Measurements from ENCODE around the gene SMAP1. TPM values are rescaled to one million over a fixed set of nuclear protein-coding genes. Genes with fewer than 3 reads are reported as not detected.

Gene SMAP1
- total RNA-seq, 1 experiment from 2014 or later: 23.7 TPM

DNA sequence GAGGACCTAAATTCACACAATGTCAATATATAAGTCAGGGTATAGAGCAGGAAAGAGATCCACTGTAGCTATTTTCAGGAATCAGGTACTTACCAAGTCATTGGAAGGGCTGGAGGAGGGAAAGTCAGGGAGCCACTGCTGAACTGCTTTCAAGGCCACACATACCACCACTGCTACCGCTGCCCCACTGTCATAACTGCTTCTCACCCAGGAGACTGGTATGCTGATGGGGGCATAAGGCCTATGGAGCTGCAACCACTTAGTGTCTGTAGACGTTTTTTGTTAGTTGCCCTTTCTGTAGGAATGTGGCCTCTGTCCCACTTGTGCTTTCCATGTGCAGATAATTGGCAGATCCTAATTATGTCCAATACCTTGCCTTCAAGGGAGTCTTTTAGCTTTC is 5.4 kb downstream of the SMAP1 start:
- Histone ChIP-seq H3K27me3 (replicated peaks; ENCODE audit: insufficient read depth, low read depth, low read length, poor library complexity) (no peaks in the 10 kb centered on the region), H3K27ac (ENCODE audit: low read depth, low read length, poor library complexity, severe bottlenecking) (no peak overlapping the region), H3K36me3 (ENCODE audit: insufficient read depth, low read length, poor library complexity, severe bottlenecking) (no peaks in the 10 kb centered on the region), H3K4me3 (ENCODE audit: low read depth, low read length, poor library complexity, severe bottlenecking) (no peak overlapping the region), H3K4me1 (ENCODE audit: insufficient read depth, low read length, poor library complexity, severe bottlenecking) (no peaks in the 10 kb centered on the region), H3K9me3 (ENCODE audit: low read depth, low read length, poor library complexity, severe bottlenecking) (no peaks in the 10 kb centered on the region)
- ChIA-PET POLR2A (ENCODE audit: low non-redundant PET) (no interaction called here), CTCF (no interaction called here)
- TF ChIP-seq EZH2 (IDR thresholded peaks at IDR 0.05; ENCODE audit: borderline replicate concordance, low read depth, low read length, poor library complexity, severe bottlenecking): no peak
- TF ChIP-seq, protein P1, sequence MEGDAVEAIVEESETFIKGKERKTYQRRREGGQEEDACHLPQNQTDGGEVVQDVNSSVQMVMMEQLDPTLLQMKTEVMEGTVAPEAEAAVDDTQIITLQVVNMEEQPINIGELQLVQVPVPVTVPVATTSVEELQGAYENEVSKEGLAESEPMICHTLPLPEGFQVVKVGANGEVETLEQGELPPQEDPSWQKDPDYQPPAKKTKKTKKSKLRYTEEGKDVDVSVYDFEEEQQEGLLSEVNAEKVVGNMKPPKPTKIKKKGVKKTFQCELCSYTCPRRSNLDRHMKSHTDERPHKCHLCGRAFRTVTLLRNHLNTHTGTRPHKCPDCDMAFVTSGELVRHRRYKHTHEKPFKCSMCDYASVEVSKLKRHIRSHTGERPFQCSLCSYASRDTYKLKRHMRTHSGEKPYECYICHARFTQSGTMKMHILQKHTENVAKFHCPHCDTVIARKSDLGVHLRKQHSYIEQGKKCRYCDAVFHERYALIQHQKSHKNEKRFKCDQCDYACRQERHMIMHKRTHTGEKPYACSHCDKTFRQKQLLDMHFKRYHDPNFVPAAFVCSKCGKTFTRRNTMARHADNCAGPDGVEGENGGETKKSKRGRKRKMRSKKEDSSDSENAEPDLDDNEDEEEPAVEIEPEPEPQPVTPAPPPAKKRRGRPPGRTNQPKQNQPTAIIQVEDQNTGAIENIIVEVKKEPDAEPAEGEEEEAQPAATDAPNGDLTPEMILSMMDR (conservative IDR thresholded peaks at IDR 0.05; ENCODE audit: low read depth, low read length): no peak
- intact Hi-C loops (cut with micrococcal nuclease; ENCODE audit: unreplicated experiment): no loop called here
- no TSS peak for BruUV-seq (replicated peaks)
- no peak for DNase-seq (ENCODE audit: low spot score)

- POLR2A ChIA-PET (ENCODE audit: low non-redundant PET): no interaction called here
- no peaks in the 10 kb centered on the region for H3K36me3 ChIP-seq (ENCODE audit: insufficient read depth, low read length, poor library complexity, severe bottlenecking)
- CTCF ChIA-PET: no interaction called here
- no peak for DNase-seq (ENCODE audit: low spot score)
- H3K27ac ChIP-seq (ENCODE audit: low read depth, low read length, poor library complexity, severe bottlenecking): no peak overlapping the region
- no TSS peak for BruUV-seq (replicated peaks)
- no peak for TF ChIP-seq EZH2 (IDR thresholded peaks at IDR 0.05; ENCODE audit: borderline replicate concordance, low read depth, low read length, poor library complexity, severe bottlenecking)
- TF ChIP-seq, protein P1 (conservative IDR thresholded peaks at IDR 0.05; ENCODE audit: low read depth, low read length): no peak
- intact Hi-C loops (cut with micrococcal nuclease; ENCODE audit: unreplicated experiment): no loop called here
- no peaks in the 10 kb centered on the region for H3K9me3 ChIP-seq (ENCODE audit: low read depth, low read length, poor library complexity, severe bottlenecking)
- no peaks in the 10 kb centered on the region for H3K27me3 ChIP-seq (replicated peaks; ENCODE audit: insufficient read depth, low read depth, low read length, poor library complexity)
- H3K4me3 ChIP-seq (ENCODE audit: low read depth, low read length, poor library complexity, severe bottlenecking): no peak overlapping the region
- no peaks in the 10 kb centered on the region for H3K4me1 ChIP-seq (ENCODE audit: insufficient read depth, low read length, poor library complexity, severe bottlenecking)
Observed at GRCh38 chr6:70673601-70674000, 5.9 kb downstream of the SMAP1 start.

DNA sequence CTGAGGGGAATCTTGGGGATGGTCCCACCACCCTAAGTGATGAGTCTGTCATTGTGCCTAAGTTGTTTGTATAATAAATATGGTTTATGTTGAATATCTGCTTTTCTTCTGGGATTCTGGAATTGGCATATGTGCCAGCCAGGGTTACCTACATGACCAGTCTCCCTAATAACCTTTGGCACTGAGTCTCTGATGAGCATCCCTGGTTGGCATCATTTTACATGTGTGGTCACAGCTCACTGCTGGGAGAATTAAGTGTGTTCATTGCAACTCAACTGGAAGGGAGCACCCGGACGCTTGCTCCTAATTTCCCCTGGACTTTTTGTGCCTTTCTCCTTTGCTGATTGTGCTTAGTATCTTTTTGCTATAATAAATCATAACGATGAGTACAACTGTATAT is 8.1 kb downstream of the SMAP1 start:
- ChIA-PET POLR2A (ENCODE audit: low non-redundant PET) (no interaction called here), CTCF (no interaction called here)
- intact Hi-C loops (cut with micrococcal nuclease; ENCODE audit: unreplicated experiment): no loop called here

More for the DNA sequence above, 8.1 kb downstream of the SMAP1 start:
- H3K36me3 ChIP-seq (ENCODE audit: insufficient read depth, low read length, poor library complexity, severe bottlenecking): no peaks in the 10 kb centered on the region
- H3K27me3 ChIP-seq (replicated peaks; ENCODE audit: insufficient read depth, low read depth, low read length, poor library complexity): no peaks in the 10 kb centered on the region
- no peaks in the 10 kb centered on the region for H3K9me3 ChIP-seq (ENCODE audit: low read depth, low read length, poor library complexity, severe bottlenecking)
- no peak overlapping the region for H3K4me3 ChIP-seq (ENCODE audit: low read depth, low read length, poor library complexity, severe bottlenecking)
- no peak overlapping the region for H3K27ac ChIP-seq (ENCODE audit: low read depth, low read length, poor library complexity, severe bottlenecking)
- no TSS peak for BruUV-seq (replicated peaks)
- H3K4me1 ChIP-seq (ENCODE audit: insufficient read depth, low read length, poor library complexity, severe bottlenecking): no peaks in the 10 kb centered on the region
- no peak for DNase-seq (ENCODE audit: low spot score)
- TF ChIP-seq, protein P1 (conservative IDR thresholded peaks at IDR 0.05; ENCODE audit: low read depth, low read length): no peak
- no peak for TF ChIP-seq EZH2 (IDR thresholded peaks at IDR 0.05; ENCODE audit: borderline replicate concordance, low read depth, low read length, poor library complexity, severe bottlenecking)

Measured in A673 (cell line).